ENCODE data around the gene SMAP1.

- TF ChIP-seq, protein P1, sequence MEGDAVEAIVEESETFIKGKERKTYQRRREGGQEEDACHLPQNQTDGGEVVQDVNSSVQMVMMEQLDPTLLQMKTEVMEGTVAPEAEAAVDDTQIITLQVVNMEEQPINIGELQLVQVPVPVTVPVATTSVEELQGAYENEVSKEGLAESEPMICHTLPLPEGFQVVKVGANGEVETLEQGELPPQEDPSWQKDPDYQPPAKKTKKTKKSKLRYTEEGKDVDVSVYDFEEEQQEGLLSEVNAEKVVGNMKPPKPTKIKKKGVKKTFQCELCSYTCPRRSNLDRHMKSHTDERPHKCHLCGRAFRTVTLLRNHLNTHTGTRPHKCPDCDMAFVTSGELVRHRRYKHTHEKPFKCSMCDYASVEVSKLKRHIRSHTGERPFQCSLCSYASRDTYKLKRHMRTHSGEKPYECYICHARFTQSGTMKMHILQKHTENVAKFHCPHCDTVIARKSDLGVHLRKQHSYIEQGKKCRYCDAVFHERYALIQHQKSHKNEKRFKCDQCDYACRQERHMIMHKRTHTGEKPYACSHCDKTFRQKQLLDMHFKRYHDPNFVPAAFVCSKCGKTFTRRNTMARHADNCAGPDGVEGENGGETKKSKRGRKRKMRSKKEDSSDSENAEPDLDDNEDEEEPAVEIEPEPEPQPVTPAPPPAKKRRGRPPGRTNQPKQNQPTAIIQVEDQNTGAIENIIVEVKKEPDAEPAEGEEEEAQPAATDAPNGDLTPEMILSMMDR (IDR thresholded peaks at IDR 0.05) = no peak
- TF ChIP-seq POLR2A (IDR thresholded peaks at IDR 0.05) = no peak
These were observed 46.9 kb upstream of the SMAP1 start for GRCh38 chr6:70620746-70621145.

Measured in adrenal gland (tissue), 5 donors.